HG02970 (cell line): Measurements from ENCODE around the gene GBP5.
"Not testable (repeated sequence)": the region's sequence is repeated elsewhere in the genome, so short reads cannot be mapped to it uniquely, and the experiment has no call there.

Source experiments
- ATAC-seq: cut with Tn5 transposase; IDR thresholded peaks from one replicate; pipeline ENCODE4 v1.9.1; 2021; ENCODE audit warnings: mild to moderate bottlenecking, moderate library complexity, moderate number of reproducible peaks; ENCODE audit not compliant: unreplicated experiment, low FRiP score

Gene GBP5

DNA sequence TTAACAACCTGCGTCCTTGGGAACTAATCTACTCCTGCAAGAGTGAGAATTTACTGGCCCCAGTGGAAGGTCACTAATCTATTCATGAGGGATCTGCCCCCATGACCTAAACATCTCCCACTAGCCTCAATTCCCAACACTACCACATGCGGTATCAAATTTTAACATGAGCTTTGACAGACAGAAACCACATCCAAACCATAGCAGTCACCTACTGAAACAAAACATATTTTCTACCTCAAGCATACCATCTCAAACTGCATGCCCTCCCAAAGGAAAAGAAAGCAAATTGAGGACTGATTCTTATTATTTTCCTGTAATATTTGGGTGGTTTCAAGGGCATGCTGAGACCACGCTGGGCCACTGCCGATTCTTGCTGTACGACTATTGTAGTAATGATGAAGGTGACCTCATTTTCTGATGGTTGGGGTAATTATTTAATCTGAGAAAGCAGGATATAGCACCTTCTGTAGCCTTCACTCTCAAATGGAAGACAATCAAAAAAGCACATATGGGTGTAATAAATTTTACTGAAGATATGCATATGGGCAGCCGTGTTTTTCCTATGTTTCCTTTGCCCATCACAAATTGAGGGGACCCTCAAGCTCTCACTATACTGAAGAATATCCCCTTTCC lies 13.2 kb upstream of the GBP5 start:
- ATAC-seq: no peak

- not testable (repeated sequence) for ATAC-seq
Measured at GRCh38 chr1:89284078-89284763, 11.6 kb upstream of the GBP5 start.

- no peak for ATAC-seq
Measured at GRCh38 chr1:89280766-89281165, 8.1 kb upstream of the GBP5 start.

GRCh38 chr1:89279011-89279466 lies 6.4 kb upstream of the GBP5 start:
- ATAC-seq: no peak

DNA sequence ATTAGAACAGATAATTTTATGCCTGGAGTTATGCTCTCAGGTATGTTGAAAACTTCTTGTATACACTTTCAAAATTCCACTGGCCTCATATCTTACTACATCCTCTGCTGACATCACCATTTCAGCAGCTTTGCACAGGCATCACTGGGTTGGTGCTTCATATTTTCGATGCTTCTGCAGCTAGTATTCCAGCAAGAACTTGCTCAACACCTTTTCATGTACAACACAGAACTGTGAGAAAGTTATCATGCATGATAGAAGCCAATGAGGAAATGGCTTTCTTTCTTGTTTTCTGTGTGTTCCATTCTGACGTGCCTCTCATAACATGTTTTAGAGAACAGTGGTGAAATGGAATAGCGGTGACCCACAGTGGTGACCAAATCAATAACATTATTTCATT lies 5.1 kb upstream of the GBP5 start:
- no peak for ATAC-seq

DNA sequence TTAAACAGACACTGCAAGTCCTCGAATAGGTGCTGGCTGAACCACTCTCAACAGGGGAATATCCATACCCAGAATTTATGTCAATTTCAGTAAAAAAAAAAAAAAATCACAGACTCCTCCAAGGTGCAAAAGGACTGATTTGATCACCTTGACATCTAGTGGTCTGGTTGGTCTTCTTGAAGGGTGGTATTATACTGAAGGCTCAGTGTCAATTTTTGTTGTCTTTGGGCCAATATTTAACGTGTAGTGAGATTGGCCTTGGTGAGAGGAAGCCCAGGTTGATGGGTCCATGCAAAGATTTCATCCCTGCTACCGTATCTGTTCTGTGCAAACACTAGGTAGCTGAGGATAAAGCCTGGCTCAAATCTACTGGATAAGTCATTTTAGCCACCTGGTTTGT lies 4.0 kb upstream of the GBP5 start:
- no peak for ATAC-seq

DNA sequence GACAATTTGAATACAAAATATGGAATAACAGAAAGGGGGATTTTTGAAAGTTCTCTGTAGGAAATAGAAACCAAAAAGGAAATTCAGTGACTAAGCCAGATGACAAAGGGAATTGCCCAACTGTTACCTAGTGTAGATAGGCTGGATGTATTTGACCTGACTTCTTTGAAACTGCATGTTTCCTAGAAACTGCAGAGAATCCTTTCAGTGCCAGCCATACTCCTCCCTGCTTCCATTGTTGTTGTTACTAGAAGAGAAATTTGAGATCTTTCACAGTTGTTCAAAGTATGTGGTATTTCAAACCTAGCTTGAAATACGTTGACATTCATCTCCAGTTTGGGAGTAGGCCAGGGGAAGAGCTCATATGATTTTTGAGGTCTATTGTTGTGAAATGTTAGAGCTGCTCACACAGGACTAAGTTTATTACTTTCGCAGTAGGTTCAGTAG lies 1.8 kb upstream of the GBP5 start:
- ATAC-seq: no peak

GRCh38 chr1:89273324-89273778 lies 691 bp upstream of the GBP5 start:
- ATAC-seq: no peak

DNA sequence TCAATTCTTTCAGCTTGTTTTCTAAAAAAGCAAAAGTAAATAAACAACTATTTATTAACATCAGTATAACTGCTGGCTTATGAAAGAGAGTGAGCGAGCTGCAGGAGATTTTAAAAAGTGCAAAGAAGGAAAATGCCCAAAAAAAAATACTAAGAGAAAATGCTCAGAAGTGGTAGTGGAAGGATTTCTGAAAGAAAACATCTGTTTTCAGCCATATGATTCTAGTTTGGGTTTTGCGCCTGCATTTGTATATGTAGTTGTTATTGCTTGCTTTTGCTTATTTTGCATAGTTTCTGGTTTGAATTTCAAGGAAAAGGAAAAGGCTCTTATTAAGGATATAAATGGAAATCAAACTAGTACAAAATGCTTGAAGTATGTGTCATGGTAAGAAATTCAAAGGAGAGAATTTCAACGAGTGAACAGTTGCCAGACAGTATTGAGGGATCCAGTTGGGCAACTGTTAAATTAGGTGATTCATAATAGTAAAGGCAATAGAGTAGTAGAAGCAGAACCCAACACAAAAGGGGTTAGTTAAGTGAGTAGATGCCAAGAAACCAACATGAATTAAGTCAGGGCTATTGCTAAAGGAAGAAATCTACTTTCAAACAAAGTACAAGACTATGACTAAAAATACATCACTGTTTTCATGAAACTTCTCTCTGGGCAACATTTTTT lies 1.2 kb downstream of the GBP5 start:
- ATAC-seq: no peak

GRCh38 chr1:89270423-89270822 lies 2.2 kb downstream of the GBP5 start:
- ATAC-seq: no peak

DNA sequence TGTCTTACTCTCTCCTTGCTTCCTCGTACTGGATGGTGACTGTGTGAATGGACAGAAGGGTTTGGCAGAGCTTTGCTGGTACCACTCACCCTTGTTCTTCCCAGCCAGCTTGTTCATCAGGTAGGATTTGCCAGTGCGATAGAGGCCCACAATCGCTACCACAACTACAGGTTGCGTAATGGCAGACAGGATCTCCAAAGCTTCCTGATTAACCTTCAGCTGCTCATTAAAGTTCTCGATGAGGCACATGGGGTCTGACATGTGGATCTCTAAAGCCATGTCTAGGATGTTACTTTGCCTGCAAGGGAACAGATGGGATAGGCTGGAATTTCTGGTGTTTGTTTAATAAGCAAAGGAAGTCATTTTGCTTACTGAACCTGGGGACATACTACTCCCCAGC lies 3.4 kb downstream of the GBP5 start:
- ATAC-seq: no peak

DNA sequence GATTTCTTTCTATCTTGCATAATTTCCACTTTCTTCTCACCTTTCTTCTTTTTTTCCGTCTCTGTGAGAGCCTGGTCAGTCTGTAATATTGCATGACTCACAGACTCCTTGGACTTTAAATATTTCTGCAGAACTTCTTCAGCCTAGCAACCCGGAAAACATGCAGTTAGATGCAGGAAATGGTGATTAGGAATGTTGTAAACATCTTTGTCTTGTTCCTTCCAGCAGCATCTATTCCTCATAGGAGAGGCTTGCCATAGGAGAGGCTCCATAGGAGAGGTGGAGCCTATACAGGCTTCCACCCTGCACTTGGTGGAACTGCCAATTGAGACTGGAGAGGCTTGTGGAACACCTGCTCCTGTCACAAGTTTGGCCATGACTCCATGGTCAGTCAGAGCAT lies 10.0 kb downstream of the GBP5 start:
- ATAC-seq: no peak

- no peak for ATAC-seq
Measured at GRCh38 chr1:89261926-89262515, 10.6 kb downstream of the GBP5 start.

- no peak for ATAC-seq
Measured at GRCh38 chr1:89260566-89261255, 11.9 kb downstream of the GBP5 start.

GRCh38 chr1:89260042-89260441 lies 12.6 kb downstream of the GBP5 start:
- ATAC-seq: no peak

DNA sequence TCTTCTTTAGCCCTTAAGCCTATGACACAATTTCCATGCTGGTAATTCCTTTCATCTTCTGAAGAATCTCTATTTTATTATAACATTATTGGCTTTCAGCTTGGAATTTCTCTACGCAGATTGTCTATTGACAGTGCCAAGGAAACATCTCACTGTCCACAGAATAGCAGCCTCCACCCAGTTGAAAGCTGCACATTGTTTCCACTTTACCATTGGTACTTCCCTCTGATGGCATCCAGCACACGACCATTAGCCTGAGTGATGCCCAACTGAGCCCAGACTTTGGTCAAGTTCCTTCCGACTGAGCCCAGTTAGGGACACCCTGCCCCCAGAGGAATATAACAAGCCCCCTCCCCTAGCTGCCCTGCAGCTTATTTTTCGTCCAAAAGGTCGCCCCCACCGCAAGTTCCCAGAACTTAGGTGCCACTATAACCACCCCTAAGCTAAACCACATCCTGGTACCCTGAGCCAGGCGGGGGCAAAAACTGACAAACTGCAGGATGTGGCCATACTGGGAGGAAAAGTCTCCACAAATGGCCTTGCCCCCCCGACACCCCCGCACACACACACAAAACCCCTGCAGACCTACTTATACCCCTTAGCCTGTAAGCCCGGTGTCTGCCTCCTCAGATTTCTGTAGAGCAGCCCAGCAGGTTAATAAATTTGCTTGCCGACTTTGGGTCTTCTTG lies 13.2 kb downstream of the GBP5 start:
- ATAC-seq: no peak

DNA sequence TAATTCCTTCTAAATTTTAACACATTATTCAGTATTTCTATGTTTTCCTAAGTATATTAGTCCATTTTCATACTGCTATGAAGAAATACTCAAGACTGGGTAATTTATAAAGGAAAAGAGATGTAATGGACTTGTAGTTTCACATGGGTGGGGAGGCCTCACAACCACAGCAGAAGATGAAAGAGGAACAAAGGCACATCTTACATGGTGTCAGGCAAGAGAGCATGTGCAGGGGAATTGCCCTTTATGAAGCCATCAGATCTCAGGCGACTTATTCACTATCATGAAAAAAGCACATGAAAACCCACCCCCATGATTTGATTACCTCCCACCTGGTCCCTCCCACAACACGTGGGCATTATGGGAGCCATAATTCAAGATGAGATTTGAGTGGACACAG lies 15.6 kb downstream of the GBP5 start:
- ATAC-seq: no peak

- ATAC-seq: not testable (repeated sequence)
Measured at GRCh38 chr1:89255581-89255980, 17.1 kb downstream of the GBP5 start.

DNA sequence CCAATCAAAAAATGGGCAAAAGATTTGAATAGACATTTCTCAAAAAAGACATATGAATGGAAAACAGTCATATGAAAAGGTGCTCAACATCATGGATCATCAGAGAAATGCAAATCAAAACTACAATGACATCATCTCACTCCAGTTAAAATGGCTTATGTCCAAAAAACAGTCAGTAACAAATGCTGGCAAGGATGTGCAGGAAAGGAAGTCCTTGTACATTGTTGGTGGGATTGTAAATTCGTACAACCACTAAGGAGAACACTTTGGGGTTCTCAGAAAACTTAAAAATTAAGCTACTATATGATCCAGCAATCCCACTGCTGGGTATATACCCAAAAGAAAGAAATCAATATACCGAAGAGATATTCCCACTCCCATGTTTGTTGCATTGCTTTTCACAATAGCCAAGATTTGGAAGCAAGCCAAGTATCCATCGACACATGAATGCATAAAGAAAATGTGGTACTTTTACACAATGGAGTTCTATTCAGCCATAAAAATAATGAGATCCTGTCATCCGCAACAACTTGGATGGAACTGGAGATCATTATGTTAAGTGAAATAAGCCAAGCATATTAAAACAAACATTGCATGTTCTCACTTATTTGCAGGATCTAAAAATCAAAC lies 17.9 kb downstream of the GBP5 start:
- no peak for ATAC-seq

- no peak for ATAC-seq
Measured at GRCh38 chr1:89243046-89243445, 29.6 kb downstream of the GBP5 start.
